ENCODE results near the gene POU3F3.

The POU3F3 gene

GRCh38 chr2:104861351-104862057, 7.6 kb downstream of the POU3F3 start:
- DNase-seq (ENCODE audit: low read depth in 2 of 2): no peak

GRCh38 chr2:104862058-104862941, 8.4 kb downstream of the POU3F3 start:
- DNase-seq (ENCODE audit: low read depth in 2 of 2): no peak

GRCh38 chr2:104863146-104863467, 9.2 kb downstream of the POU3F3 start:
- DNase-seq (ENCODE audit: low read depth in 2 of 2): no peak

GRCh38 chr2:104863468-104864279, 9.8 kb downstream of the POU3F3 start:
- DNase-seq (ENCODE audit: low read depth in 2 of 2): no peak

- no peak for DNase-seq (ENCODE audit: low read depth in 2 of 2)
Measured at GRCh38 chr2:104864280-104865095, 10.6 kb downstream of the POU3F3 start.

- no peak for DNase-seq (ENCODE audit: low read depth in 2 of 2)
Measured at GRCh38 chr2:104865096-104865470, 11.2 kb downstream of the POU3F3 start.

- no peak for DNase-seq (ENCODE audit: low read depth in 2 of 2)
Measured at GRCh38 chr2:104866122-104866864, 12.4 kb downstream of the POU3F3 start.

GRCh38 chr2:104866883-104867812, 13.2 kb downstream of the POU3F3 start:
- DNase-seq (ENCODE audit: low read depth in 2 of 2): no peak

GRCh38 chr2:104867813-104868504, 14.0 kb downstream of the POU3F3 start:
- DNase-seq (ENCODE audit: low read depth in 2 of 2): no peak

- DNase-seq (ENCODE audit: low read depth in 2 of 2): no peak
Measured at GRCh38 chr2:104868505-104868866, 14.6 kb downstream of the POU3F3 start.

- no peak for DNase-seq (ENCODE audit: low read depth in 2 of 2)
Measured at GRCh38 chr2:104870100-104870975, 16.4 kb downstream of the POU3F3 start.

GRCh38 chr2:104871649-104871971, 17.7 kb downstream of the POU3F3 start:
- DNase-seq (ENCODE audit: low read depth in 2 of 2): no peak

GRCh38 chr2:104871972-104872865, 18.3 kb downstream of the POU3F3 start:
- DNase-seq (ENCODE audit: low read depth in 2 of 2): no peak

GRCh38 chr2:104872866-104873688, 19.2 kb downstream of the POU3F3 start:
- DNase-seq (ENCODE audit: low read depth in 2 of 2): no peak

GRCh38 chr2:104873689-104874054, 19.8 kb downstream of the POU3F3 start:
- DNase-seq (ENCODE audit: low read depth in 2 of 2): no peak

- no peak for DNase-seq (ENCODE audit: low read depth in 2 of 2)
Measured at GRCh38 chr2:104874230-104874629, 20.3 kb downstream of the POU3F3 start.

All from stimulated activated CD8-positive, alpha-beta memory T cell treated with anti-CD3 and anti-CD28 coated beads, Interleukin-15, amount 100 ng/mL, for 4 hours (primary cell).